Epidermal melanocyte (primary cell): ENCODE measurements around the gene KAT7.
"Not testable (repeated sequence)": the region's sequence is repeated elsewhere in the genome, so short reads cannot be mapped to it uniquely, and the experiment has no call there.

Experiments
- DNase-seq: peaks from one replicate; pipeline ENCODE4 v3.0.0; 2011; ENCODE audit warnings: low spot score; ENCODE audit not compliant: insufficient read length

KAT7 gene

GRCh38 chr17:49798738-49799137 lies 10.3 kb downstream of the KAT7 start:
- DNase-seq = no peak

GRCh38 chr17:49809056-49809455 lies 20.6 kb downstream of the KAT7 start:
- no peak for DNase-seq

- no peak for DNase-seq
Observed at GRCh38 chr17:49814781-49815529, 26.5 kb downstream of the KAT7 start.

- no peak for DNase-seq
Observed at GRCh38 chr17:49815761-49816281, 27.3 kb downstream of the KAT7 start.

- DNase-seq = no peak
Observed at GRCh38 chr17:49817993-49818392, 29.5 kb downstream of the KAT7 start.

- DNase-seq = no peak
Observed at GRCh38 chr17:49819138-49819537, 30.7 kb downstream of the KAT7 start.

- no peak for DNase-seq
Observed at GRCh38 chr17:49819651-49820050, 31.2 kb downstream of the KAT7 start.

GRCh38 chr17:49820773-49821172 lies 32.3 kb downstream of the KAT7 start:
- no peak for DNase-seq

GRCh38 chr17:49821466-49821865 lies 33.0 kb downstream of the KAT7 start:
- no peak for DNase-seq

- no peak for DNase-seq
Observed at GRCh38 chr17:49821916-49822315, 33.4 kb downstream of the KAT7 start.

- no peak for DNase-seq
Observed at GRCh38 chr17:49822829-49823228, 34.3 kb downstream of the KAT7 start.

GRCh38 chr17:49823614-49824013 lies 35.1 kb downstream of the KAT7 start:
- no peak for DNase-seq

GRCh38 chr17:49825645-49826044 lies 37.2 kb downstream of the KAT7 start:
- no peak for DNase-seq

- not testable (repeated sequence) for DNase-seq
Observed at GRCh38 chr17:49828325-49828724, 39.8 kb downstream of the KAT7 start.

- DNase-seq = no peak
Observed at GRCh38 chr17:49829026-49829425, 40.5 kb downstream of the KAT7 start.

GRCh38 chr17:49830605-49831004 lies 42.1 kb downstream of the KAT7 start:
- DNase-seq = no peak

GRCh38 chr17:49832840-49833599 lies 44.5 kb downstream of the KAT7 start:
- DNase-seq = no peak

- DNase-seq = no peak
Observed at GRCh38 chr17:49834118-49834743, 45.8 kb downstream of the KAT7 start.

GRCh38 chr17:49835472-49835871 lies 47.0 kb downstream of the KAT7 start:
- no peak for DNase-seq

- no peak for DNase-seq
Observed at GRCh38 chr17:49836111-49837030, 47.9 kb downstream of the KAT7 start.

- no peak for DNase-seq
Observed at GRCh38 chr17:49839455-49839854, 51.0 kb downstream of the KAT7 start.
